Ureter (tissue), 1 donor: ENCODE data around the gene DAZL. TPM values are rescaled to one million over a fixed set of nuclear protein-coding genes. Genes with fewer than 3 reads are reported as not detected.

Source experiments
- DNase-seq: peaks from one replicate; pipeline ENCODE4 v3.0.0-alpha.2; 2020; ENCODE audit warnings: low spot score
- total RNA-seq: library from RNA; stranded (reverse); gene quantifications from one replicate; pipeline ENCODE4 v1.2.4, GENCODE V29; 2023
- donor health status: DM: yes; HTN: yes; CAD: no.

DAZL gene
- total RNA-seq, 1 donor from 2014 or later: not detected

DNA sequence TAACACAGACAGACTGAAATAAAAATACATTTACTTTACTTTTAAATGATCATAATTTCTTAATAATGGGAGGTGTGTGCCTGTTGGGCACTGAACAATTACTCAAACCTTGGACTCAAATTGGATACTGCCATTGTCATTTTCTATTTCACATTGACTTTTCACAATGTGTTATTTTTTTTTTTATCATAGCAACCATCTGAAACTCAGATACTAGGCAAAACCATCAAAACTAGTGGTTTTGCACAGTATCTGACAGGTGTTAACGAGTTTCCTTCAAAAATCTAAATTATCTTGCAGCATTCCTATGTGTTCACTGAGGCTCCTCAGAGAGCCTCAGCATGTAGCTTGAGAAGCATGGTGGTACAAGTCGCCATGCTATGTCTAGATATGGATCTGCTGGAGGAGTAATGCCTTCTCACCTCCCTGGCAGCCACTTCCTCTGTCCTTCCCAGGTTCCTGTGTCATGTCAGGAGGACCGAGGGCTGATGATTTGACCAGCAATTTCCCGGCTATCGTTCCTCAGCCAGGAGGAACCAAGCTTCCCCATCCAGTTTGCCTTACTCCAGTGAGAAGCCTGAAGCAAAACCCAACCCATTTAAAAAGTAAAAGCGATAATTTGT, 61.9 kb downstream of the DAZL start:
- DNase-seq: no peak

DNA sequence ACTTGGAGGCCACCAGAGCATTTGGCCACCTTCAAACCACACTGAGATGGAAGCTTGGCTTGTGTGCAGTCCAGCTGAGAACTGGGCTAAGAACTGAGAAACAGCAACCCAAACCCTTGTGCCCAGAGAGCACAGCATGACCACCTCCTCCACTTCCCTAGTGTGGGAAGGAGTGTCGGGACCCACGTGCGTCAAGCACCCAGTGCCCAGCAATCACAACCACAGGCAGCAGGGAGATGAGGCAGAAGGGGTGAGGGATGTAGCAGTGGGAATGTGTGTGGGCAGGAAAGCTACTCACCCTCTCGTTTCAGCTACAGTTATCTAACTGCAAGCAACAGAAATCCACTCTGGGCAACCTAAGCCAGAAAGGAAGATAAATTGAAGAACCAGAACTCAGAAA, 66.7 kb downstream of the DAZL start:
- no peak for DNase-seq

DNA sequence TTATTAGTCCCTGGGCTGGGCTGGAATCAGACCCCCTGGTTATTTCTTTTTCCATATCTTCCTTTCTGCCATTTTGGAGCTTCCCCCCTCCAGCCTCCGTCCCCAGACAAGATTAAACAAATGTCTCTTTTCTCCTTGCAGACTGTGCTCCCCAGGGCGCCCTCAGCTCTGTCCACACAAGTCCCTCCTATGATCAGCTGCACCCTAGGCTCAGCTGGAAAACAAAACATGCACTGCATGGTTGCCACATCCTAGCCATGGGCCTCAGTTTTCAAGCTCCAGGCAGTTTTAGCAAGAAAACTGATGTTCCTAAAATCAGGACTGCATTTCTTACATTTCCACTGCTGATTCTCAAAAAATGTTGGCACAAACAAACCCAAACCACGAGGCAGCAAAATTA, 68.2 kb downstream of the DAZL start:
- no peak for DNase-seq

Other genes starting within 250 kb of the DAZL start
- gene RFTN1, start 91.7 kb downstream of the DAZL start, total RNA-seq: 24.4 TPM